Type B pancreatic cell (in vitro differentiated cells): Measurements from ENCODE around the gene LONP2. TPM values are rescaled to one million over a fixed set of nuclear protein-coding genes. Genes with fewer than 3 reads are reported as not detected.
A peak's percentile ranks its signal among the peaks of the same experiment; 100 is the strongest.

ENCODE experiments used
- DNase-seq: peaks from one replicate; pipeline ENCODE4 v3.0.0; 2021; ENCODE audit warnings: mixed read lengths; ENCODE audit not compliant: unreplicated experiment; ENCODE audit errors: extremely low spot score
- H3K27ac Mint-ChIP-seq: 2 replicates; pipeline ENCODE4 v1.8.0; 2021; ENCODE audit warnings: mild to moderate bottlenecking, mixed read lengths
- H3K27me3 Mint-ChIP-seq: 2 replicates; pipeline ENCODE4 v1.8.0; 2021; ENCODE audit warnings: mixed read lengths
- H3K36me3 Mint-ChIP-seq: 2 replicates; pipeline ENCODE4 v1.8.0; 2021; ENCODE audit warnings: mixed read lengths
- H3K4me1 Mint-ChIP-seq: one replicate; pipeline ENCODE4 v1.8.0; 2021; ENCODE audit warnings: mixed read lengths; ENCODE audit not compliant: unreplicated experiment
- H3K4me3 Mint-ChIP-seq: 2 replicates; pipeline ENCODE4 v1.8.0; 2021; ENCODE audit warnings: mild to moderate bottlenecking, mixed read lengths
- H3K9me3 Mint-ChIP-seq: 2 replicates; pipeline ENCODE4 v1.8.0; 2021; ENCODE audit warnings: mixed read lengths
- total RNA-seq: library from RNA; stranded (reverse); gene quantifications from 2 replicates; pipeline ENCODE4 v1.2.1, GENCODE V29; 2021; ENCODE audit warnings: low replicate concordance
- TF ChIP-seq, protein P1 (sequence below): fragments of 200-600 bp; sonication (generic); conservative IDR thresholded peaks from 2 replicates; pipeline ENCODE4 v1.5.0; 2021; ENCODE audit warnings: antibody characterized with exemption, mild to moderate bottlenecking

LONP2 gene
- total RNA-seq, 1 donor from 2014 or later: 65.5 TPM

DNA sequence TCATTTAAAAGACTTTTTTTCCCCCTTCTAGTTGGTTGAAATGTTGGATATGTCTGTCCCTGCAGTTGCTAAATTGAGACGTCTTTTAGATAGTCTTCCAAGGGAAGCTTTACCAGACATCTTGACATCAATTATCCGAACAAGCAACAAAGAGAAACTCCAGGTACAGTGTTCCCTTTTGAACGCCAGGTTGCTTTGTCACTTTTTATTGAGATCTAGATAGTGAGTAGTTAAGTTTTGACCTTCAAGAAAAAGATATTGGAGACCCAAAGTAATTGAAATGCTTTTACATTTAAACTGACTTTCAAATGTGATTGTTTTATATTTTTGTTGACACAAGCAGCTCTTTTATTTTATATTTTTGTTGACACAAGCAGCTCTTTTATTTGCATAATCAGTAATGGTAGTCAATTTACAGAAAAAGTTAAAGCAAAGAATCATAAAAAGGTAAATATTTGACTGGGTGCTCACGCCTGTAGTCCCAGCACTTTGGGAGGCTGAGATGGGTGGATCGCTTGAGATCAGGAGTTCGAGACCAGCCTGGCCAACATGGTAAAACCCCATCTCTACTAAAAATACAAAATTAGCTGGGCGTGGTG, 12.6 kb downstream of the LONP2 start:
- DNase-seq: no peak
- Mint-ChIP-seq H3K4me1 (no peaks in the 10 kb centered on the region), H3K4me3 (no peak overlapping the region), H3K36me3 (peaks cover 27% of the 10 kb centered on the region), H3K27me3 (no peaks in the 10 kb centered on the region), H3K9me3 (no peaks in the 10 kb centered on the region), H3K27ac (no peak overlapping the region)
- TF ChIP-seq, protein P1, sequence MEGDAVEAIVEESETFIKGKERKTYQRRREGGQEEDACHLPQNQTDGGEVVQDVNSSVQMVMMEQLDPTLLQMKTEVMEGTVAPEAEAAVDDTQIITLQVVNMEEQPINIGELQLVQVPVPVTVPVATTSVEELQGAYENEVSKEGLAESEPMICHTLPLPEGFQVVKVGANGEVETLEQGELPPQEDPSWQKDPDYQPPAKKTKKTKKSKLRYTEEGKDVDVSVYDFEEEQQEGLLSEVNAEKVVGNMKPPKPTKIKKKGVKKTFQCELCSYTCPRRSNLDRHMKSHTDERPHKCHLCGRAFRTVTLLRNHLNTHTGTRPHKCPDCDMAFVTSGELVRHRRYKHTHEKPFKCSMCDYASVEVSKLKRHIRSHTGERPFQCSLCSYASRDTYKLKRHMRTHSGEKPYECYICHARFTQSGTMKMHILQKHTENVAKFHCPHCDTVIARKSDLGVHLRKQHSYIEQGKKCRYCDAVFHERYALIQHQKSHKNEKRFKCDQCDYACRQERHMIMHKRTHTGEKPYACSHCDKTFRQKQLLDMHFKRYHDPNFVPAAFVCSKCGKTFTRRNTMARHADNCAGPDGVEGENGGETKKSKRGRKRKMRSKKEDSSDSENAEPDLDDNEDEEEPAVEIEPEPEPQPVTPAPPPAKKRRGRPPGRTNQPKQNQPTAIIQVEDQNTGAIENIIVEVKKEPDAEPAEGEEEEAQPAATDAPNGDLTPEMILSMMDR: no peak

DNA sequence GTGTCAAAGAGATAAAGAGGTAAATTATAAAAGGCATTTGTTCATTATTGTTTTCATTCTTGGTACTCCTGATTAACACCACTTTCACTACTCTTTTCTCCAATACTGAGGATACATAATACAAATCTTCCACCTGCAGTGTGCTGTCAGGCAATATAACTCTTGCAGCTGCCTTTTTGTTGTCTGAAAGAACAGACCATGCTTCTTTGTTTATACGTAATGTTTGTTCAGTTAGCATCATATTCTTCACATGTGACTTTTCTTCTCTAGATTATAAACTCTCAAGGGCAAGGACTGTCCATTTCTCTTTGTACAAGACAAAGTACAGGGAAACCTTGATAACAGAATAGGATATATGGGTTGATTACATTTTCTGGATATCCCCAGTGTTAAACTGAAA, 17.5 kb downstream of the LONP2 start:
- no peak for DNase-seq
- Mint-ChIP-seq H3K4me3 (no peak overlapping the region), H3K4me1 (no peaks in the 10 kb centered on the region), H3K27me3 (no peaks in the 10 kb centered on the region), H3K36me3 (peaks cover 34% of the 10 kb centered on the region), H3K9me3 (no peaks in the 10 kb centered on the region), H3K27ac (no peak overlapping the region)
- TF ChIP-seq, protein P1: no peak

DNA sequence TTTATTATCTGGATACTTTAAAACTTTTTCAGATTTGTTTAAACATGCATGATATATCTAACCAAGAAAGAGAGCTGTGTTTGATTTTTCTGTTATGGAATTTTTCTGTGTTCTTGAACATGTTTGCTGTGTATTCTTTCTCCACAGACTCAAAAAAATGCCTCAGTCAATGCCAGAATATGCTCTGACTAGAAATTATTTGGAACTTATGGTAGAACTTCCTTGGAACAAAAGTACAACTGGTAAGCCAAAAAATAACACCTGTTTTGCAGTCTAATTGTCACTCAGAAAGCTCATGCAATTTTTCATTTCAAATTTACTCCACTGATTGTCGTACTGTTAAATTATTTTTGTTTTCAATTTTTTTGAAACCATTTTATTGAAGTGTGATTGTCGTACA, 18.5 kb downstream of the LONP2 start:
- Mint-ChIP-seq H3K27ac (no peak overlapping the region), H3K4me1 (no peaks in the 10 kb centered on the region), H3K36me3 (peaks cover 34% of the 10 kb centered on the region), H3K9me3 (no peaks in the 10 kb centered on the region), H3K27me3 (no peaks in the 10 kb centered on the region), H3K4me3 (no peak overlapping the region)
- TF ChIP-seq, protein P1: no peak
- DNase-seq: no peak

DNA sequence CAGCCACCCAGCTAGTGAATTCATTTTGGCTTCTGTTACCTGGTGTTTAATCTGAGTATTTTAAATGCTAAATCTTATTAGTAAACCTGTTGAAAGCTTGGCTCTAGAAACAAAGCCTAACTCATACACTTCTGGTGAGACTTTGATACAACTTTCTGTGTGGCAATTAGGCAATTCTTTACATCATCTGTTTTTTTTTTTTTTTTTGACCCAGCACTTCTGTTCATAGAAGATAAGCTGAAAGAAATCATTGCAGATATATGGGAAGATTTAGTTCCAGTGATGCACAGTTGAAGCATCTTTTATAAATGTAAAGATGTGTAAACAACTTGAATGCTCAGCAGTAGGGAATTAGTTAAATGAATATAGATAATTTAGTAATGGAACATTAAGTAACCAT, 24.9 kb downstream of the LONP2 start:
- H3K27me3 Mint-ChIP-seq: no peaks in the 10 kb centered on the region
- no peak overlapping the region for H3K4me3 Mint-ChIP-seq
- H3K27ac Mint-ChIP-seq: no peak overlapping the region
- H3K9me3 Mint-ChIP-seq: no peaks in the 10 kb centered on the region
- no peaks in the 10 kb centered on the region for H3K4me1 Mint-ChIP-seq
- DNase-seq: no peak
- TF ChIP-seq, protein P1: no peak
- H3K36me3 Mint-ChIP-seq: peaks cover 8% of the 10 kb centered on the region

DNA sequence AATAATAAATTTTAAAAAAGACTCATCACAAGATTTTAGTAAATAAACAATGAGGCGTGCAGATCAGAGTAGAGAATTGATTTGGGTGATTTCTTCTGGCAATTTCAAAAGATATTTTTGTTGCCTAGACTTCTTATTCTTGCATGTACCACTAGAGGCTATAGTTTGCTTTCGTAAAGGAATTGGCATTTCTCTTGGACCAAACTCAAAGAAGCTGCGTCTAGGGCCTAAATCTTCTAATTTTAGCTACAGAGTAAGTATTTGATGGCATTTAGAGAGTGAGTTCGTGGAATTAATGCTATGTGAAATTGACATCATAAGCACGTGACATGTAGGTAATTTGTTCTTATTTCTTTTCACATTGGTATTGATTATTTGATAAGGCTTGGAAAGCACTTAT, 27.6 kb downstream of the LONP2 start:
- no peak for DNase-seq
- Mint-ChIP-seq H3K36me3 (no peaks in the 10 kb centered on the region), H3K4me3 (no peak overlapping the region), H3K4me1 (peaks cover 4% of the 10 kb centered on the region), H3K27me3 (no peaks in the 10 kb centered on the region), H3K27ac (no peak overlapping the region), H3K9me3 (no peaks in the 10 kb centered on the region)
- TF ChIP-seq, protein P1: peak; percentile 34
